ENCODE results near the gene RAB9A. TPM values are rescaled to one million over a fixed set of nuclear protein-coding genes. Genes with fewer than 3 reads are reported as not detected.

RAB9A gene
- total RNA-seq, 4 donors from 2014 or later, result 20.3 to 43.6 (median 32.0) TPM

- under 1% methylated on average over 35 of the region's 75 CpGs for WGBS
- Histone ChIP-seq H3K4me1 (peaks cover 20% of the 10 kb centered on the region), H3K27ac (peak within 1 kb of the TSS; percentile 92), H3K4me3 (peak within 1 kb of the TSS; percentile 70), H3K27me3 (no peaks in the 10 kb centered on the region), H3K36me3 (no peaks in the 10 kb centered on the region), H3K9me3 (no peaks in the 10 kb centered on the region)
- TF ChIP-seq EP300 (IDR thresholded peaks at IDR 0.05), result no peak
- TF ChIP-seq POLR2AphosphoS5 (IDR thresholded peaks at IDR 0.05), result peak in 2 of 3 donors; percentile 28 to 46
- TF ChIP-seq POLR2A (IDR thresholded peaks at IDR 0.05), result peak; percentile 49 to 81
- TF ChIP-seq CTCF (IDR thresholded peaks at IDR 0.05), result no peak
- DNase-seq (ENCODE audit: low spot score in 2 of 2), result peak; percentile 94 to 95
These were observed 45.6 kb downstream of the RAB9A start, which contains the start of the genes OFD1 and TRAPPC2 for GRCh38 chrX:13734278-13735172. TSS of gene OFD1 (plus strand) at chrX:13734748. CDS start at chrX:13735072, 324 bp downstream. TSS of gene TRAPPC2 (minus strand) at chrX:13734620. CDS start at chrX:13719963, 14,657 bp downstream.

GRCh38 chrX:13741695-13742094 lies 52.8 kb downstream of the RAB9A start:
- Histone ChIP-seq H3K4me1 (no peaks in the 10 kb centered on the region), H3K4me3 (no peak overlapping the region), H3K36me3 (no peaks in the 10 kb centered on the region), H3K27ac (no peak overlapping the region), H3K27me3 (no peaks in the 10 kb centered on the region), H3K9me3 (no peaks in the 10 kb centered on the region)
- no peak for DNase-seq (ENCODE audit: low spot score in 2 of 2)
- no peak for TF ChIP-seq POLR2AphosphoS5 (IDR thresholded peaks at IDR 0.05)
- TF ChIP-seq POLR2A (IDR thresholded peaks at IDR 0.05), result no peak
- TF ChIP-seq EP300 (IDR thresholded peaks at IDR 0.05), result no peak
- no peak for TF ChIP-seq CTCF (IDR thresholded peaks at IDR 0.05)
- WGBS, result 81% methylated on average over 6 of the region's 6 CpGs

- Histone ChIP-seq H3K36me3 (no peaks in the 10 kb centered on the region), H3K9me3 (no peaks in the 10 kb centered on the region), H3K27me3 (no peaks in the 10 kb centered on the region), H3K27ac (no peak overlapping the region), H3K4me1 (no peaks in the 10 kb centered on the region), H3K4me3 (no peak overlapping the region)
- TF ChIP-seq POLR2AphosphoS5 (IDR thresholded peaks at IDR 0.05) (no peak), POLR2A (IDR thresholded peaks at IDR 0.05) (no peak), EP300 (IDR thresholded peaks at IDR 0.05) (no peak), CTCF (IDR thresholded peaks at IDR 0.05) (no peak)
- WGBS, result 91% methylated on average over 13 of the region's 13 CpGs
- no peak for DNase-seq (ENCODE audit: low spot score in 2 of 2)
These were observed 53.7 kb downstream of the RAB9A start for GRCh38 chrX:13742397-13743176.

- DNase-seq (ENCODE audit: low spot score in 2 of 2), result no peak
- Histone ChIP-seq H3K9me3 (no peaks in the 10 kb centered on the region), H3K27me3 (no peaks in the 10 kb centered on the region), H3K4me1 (no peaks in the 10 kb centered on the region), H3K27ac (no peak overlapping the region), H3K4me3 (no peak overlapping the region), H3K36me3 (no peaks in the 10 kb centered on the region)
- WGBS, result 79% methylated on average over 2 of the region's 2 CpGs
- peak in 1 of 2 donors; percentile 20 for TF ChIP-seq CTCF (IDR thresholded peaks at IDR 0.05)
- TF ChIP-seq POLR2AphosphoS5 (IDR thresholded peaks at IDR 0.05), result no peak
These were observed 58.9 kb downstream of the RAB9A start for GRCh38 chrX:13747836-13748235.

GRCh38 chrX:13748486-13748885 lies 59.6 kb downstream of the RAB9A start:
- Histone ChIP-seq H3K36me3 (no peaks in the 10 kb centered on the region), H3K4me1 (no peaks in the 10 kb centered on the region), H3K4me3 (no peak overlapping the region), H3K27me3 (no peaks in the 10 kb centered on the region), H3K9me3 (no peaks in the 10 kb centered on the region), H3K27ac (no peak overlapping the region)
- TF ChIP-seq EP300 (IDR thresholded peaks at IDR 0.05) (no peak), POLR2AphosphoS5 (IDR thresholded peaks at IDR 0.05) (no peak), POLR2A (IDR thresholded peaks at IDR 0.05) (no peak)
- 89% methylated on average over 3 of the region's 3 CpGs for WGBS
- no peak for DNase-seq (ENCODE audit: low spot score in 2 of 2)
